GM18861 (cell line): ENCODE results near the gene PRLR.
"Not testable (repeated sequence)": the region's sequence is repeated elsewhere in the genome, so short reads cannot be mapped to it uniquely, and the experiment has no call there.

ENCODE experiments used
- ATAC-seq: cut with Tn5 transposase; IDR thresholded peaks from one replicate; pipeline ENCODE4 v1.9.1; 2021; ENCODE audit not compliant: unreplicated experiment

PRLR gene

DNA sequence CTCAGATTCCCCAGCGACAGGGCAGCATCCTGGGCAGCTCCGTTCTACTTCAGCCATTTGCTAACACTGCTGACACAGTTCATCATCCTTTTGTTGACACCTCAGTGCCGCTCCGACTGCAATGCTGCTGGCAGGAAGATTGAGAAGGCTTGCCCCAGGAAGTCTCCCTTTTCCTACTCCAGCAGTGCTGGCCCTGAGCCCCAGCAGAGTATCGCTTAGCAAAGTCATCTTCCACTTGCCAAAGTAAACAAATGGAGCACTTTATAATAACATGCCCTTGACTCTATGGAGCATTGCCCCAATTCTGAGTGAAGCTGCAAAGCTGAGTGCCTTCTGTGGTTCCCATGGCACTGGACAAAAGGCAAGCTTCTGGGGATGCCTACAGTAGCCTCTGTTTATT lies 32.2 kb downstream of the PRLR start:
- no peak for ATAC-seq

DNA sequence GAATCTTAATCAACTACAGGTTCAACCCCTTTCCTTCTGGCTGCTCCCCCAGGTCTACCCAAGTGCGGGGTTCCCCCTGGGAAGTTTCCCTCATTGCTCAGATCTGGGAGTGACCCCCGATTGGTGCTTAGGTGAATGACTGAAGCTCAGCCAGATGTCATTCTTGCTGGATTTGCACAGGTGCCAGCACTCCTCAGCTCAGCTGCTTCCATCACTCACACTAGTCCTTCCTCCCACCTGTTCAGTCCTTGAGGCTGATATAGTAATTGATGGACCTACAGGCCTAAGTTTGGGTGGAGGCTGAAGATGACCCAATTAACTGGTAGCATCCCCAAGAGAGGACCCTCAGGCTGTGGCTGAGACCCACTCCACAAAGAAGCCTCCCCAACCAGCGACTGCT lies 32.9 kb downstream of the PRLR start:
- no peak for ATAC-seq

GRCh38 chr5:35195472-35195852 lies 34.8 kb downstream of the PRLR start:
- no peak for ATAC-seq

DNA sequence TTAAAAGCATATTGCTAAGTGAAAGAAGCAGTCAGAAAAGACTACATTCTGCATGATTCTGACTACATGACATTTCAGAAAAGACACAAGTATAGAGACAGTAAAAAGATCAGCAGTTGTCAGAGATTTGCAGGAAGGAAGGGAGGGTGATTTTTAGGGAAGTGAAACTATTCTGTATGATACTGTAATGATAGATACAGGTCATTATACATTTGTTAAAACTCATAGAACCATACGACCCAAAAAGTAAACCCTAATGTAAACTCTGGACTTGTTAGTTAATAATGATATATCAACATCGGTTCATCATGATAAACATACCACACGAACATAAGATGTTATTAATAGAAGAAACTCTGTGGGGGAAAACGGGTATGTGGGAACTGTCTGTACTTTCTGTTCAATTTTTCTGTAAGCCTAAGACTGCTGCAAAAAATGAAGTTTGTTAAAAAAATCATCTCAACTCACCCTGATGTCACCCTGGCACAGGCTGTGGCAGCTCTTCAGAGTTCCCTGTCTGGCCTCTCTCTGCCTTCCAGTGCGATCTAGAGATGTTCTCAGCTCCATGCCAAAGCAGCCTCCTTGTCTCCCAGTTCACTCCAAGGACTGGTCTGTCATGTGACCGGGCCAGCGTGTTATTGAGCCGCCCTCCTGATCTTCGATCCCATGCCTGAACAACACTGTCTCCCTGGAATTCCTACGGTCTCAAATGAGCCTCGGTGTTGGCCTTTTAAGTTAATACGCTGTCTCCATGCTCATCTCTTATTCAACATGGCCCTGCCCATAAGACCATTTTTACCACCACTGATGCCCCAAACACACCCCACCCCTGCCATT lies 35.4 kb downstream of the PRLR start:
- peak; percentile 98 for ATAC-seq

DNA sequence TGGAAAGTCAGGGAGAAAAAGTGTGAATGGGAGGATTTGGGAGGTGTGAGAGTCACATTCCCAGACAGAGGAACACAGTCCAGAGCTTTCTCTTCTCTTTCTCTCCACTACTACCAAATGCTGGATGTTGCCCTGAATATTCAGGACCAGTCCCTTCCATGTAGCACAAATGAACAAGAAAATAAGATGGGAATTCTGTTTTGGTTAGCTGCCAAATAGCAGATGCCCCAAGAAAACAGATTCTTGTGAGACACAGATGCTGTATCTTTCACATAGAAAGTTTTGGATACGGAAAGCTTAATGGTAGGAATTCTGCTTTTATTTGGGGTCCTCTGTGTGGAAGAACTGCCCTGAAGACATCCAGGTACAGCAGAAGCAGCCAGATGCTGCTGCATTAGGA lies 37.8 kb downstream of the PRLR start:
- no peak for ATAC-seq

GRCh38 chr5:35189801-35190200 lies 40.5 kb downstream of the PRLR start:
- not testable (repeated sequence) for ATAC-seq

DNA sequence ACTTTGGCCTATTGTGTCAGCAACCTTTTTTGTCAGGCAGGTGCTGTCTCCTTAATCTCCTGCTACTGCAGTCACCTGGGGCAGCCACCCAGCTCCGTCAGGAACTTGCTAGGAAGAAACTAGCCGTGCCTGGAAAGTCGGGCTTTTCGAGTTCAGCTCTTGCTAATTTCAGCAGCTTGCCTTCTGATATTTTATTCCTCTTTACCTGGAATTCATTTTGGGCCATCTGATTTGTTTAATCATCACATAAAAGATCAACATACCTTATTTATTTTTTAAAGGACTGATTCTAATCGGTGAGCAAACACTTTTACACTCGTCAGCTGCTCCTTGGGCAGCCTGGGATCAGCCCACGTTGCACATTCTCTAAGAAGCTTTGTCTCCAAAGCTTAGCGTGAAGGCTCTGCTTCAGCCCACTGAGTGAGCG lies 42.2 kb downstream of the PRLR start:
- no peak for ATAC-seq

DNA sequence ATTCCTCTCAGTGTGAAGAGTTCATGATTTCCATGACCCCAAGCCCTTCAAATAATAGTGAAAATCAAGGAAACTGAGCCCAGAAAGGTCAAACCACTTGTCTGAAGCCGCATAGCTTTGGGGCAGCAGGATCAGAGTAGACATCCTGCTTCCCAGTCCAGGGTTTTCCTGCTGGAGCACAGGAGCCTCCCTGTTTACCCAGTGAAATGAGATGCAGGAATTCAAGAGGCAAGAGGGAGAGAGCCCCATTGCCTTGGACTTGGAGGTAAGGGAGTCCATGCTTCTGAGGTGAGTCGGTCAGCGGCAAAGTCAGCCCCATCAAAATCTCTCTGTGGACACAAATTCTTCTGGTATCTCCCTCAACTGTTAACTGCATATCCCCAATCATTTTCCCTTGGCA lies 42.7 kb downstream of the PRLR start:
- ATAC-seq: not testable (repeated sequence)

- ATAC-seq: no peak
Measured at GRCh38 chr5:35186749-35187148, 43.5 kb downstream of the PRLR start.

DNA sequence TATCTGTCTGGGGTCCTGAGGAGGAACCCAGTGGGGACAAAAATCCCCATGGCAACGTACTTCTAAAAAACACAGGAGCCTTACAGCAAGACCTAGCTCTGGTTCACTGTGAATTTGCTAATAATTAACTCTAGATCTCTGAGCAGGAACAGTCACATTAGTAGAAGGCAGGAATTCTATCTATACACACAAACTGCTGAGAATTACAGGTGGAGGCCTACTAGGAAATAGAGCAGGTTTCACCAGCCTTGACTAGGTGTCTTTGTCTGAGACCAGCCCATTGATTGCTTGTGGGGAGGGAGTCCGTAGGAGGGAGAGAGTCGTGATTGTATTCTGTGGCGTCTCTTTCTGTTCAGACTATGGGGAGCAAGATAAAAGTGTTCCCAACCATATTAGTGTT lies 44.8 kb downstream of the PRLR start:
- ATAC-seq: no peak

GRCh38 chr5:35183556-35183955 lies 46.7 kb downstream of the PRLR start:
- ATAC-seq: no peak

- ATAC-seq: peak; percentile 62
Measured at GRCh38 chr5:35182910-35183535, 47.3 kb downstream of the PRLR start.

DNA sequence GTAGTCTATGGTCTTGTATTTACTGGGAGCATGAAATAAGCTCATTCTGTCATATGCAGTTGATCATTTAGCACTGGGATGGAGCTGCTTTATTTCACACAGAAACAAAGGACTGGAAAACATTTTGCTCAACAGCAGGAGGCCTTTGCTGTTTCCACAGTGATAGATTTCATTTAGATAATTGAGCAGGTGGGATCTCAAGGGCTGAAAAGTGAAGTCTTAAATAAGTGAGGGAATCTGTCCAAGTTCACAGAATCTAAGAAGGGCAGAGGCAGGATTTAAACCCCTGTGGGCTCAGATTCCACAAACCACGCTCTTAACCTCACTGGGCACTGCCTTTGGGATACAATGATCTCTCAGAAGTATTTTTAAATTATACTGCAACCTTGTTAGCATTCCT lies 47.8 kb downstream of the PRLR start:
- no peak for ATAC-seq

- ATAC-seq: no peak
Measured at GRCh38 chr5:35180046-35180445, 50.2 kb downstream of the PRLR start.

DNA sequence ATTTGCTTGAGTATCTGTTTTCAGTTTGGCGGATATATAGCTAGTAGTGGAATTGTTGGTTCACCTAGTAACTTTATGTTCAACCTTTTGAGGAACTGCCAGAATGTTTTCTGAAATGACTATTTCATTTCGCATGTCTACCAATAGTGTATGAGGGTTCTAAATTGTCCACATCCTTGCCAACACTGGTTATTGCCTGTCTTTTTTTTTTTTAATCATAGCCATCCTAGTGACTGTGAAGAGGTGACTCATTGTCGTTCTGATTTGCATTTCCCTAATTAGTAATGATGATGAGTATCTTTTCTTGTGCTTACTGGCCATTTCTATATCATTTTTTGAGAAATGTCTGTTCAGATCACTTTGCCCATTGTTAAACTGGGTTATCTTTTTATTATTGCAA lies 52.5 kb downstream of the PRLR start:
- no peak for ATAC-seq

GRCh38 chr5:35172533-35172932 lies 57.8 kb downstream of the PRLR start:
- ATAC-seq: no peak

DNA sequence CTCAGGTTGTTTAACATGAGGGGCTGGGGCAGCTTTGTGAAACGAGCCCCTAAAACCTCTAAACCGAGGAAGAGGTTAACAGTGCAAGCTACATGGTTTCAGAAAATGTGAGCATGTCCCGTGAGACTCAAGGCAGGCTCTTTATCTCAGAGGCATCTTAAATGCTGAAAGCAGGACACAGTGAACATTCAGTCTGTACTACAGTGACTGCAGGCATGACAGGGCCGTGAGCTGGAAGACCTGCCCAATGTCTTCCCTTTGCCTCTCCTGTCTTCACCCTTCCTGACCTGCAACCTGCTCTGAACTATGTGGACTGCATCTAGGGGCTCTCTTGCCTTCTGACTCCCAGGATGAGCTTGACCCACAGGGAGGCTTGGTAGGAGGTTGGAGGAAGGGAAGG lies 58.3 kb downstream of the PRLR start:
- ATAC-seq: no peak

DNA sequence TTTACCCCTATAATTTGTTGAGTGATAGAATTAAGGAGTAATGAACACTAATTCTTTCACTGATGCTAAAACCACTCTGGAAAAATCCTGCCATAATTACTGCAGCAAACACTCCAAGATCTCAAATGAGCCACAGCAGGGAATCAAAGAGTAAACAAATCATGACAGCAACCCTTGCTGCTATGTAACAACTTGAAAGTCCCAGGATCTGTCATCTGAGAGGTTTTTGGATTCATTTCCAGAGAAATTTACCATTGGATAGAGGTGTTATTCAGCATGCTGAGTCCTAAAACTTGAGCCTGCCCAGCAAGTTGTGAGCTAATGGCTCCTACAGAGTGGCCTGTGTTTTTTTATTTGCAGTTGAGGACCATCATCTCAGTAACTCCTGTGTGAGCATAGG lies 59.2 kb downstream of the PRLR start:
- no peak for ATAC-seq

DNA sequence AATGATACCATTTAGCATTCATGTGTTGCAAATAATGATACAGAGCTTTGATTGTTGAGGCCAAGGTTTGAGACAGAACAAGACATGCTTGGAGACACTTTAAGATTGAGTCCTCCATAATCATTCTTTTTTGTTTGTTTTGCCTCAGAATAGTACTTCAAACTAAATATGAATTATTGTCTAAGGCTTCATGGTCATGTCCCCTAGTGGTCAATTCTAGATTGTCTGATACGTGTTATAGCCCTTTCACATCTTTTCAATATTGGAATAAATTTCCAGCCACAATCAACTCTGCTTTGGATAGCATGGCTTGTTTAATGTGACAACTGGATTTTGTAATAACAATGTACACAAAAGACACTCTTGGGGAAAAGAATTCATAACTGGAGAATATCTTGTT lies 64.2 kb downstream of the PRLR start:
- no peak for ATAC-seq

- no peak for ATAC-seq
Measured at GRCh38 chr5:35164860-35165542, 65.3 kb downstream of the PRLR start.

DNA sequence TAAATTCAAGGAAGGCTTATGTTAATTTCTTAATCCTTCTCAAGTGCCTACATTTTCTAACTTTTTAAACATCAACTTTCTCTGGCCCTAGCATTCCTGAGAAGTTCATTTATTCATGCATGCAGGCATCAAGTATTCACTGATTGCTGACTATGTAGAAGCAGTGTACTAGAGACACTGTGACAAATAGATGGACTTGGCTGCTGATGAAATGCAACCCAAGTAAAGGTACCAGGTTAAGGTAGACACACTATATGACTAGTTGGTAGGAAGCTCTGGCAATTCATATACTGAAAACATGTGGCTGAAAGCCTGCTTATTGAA lies 66.6 kb downstream of the PRLR start:
- ATAC-seq: no peak
